Astrocyte of the cerebellum (primary cell): ENCODE measurements around the gene NCS1.
"Not testable (repeated sequence)": the region's sequence is repeated elsewhere in the genome, so short reads cannot be mapped to it uniquely, and the experiment has no call there.

Experiments used
- DNase-seq: peaks from one replicate; pipeline ENCODE4 v3.0.0-alpha.2; 2011; ENCODE audit warnings: low read depth
- H3K4me3 ChIP-seq: 2 replicates; pipeline ENCODE4 v1.5.1; 2011; ENCODE audit warnings: mild to moderate bottlenecking, low read depth, low read length, moderate library complexity
- in situ Hi-C: cut with HindIII; loops from 2 replicates; pipeline ENCODE4 v1.10.0; 2017; ENCODE audit warnings: low sequenced_read_pairs
- TF ChIP-seq, protein P1 (sequence below): IDR thresholded peaks from 2 replicates; pipeline ENCODE4 v1.5.1; 2012; ENCODE audit warnings: low read length, low read depth, moderate library complexity, mild to moderate bottlenecking; ENCODE audit errors: missing control alignments

The NCS1 gene

DNA sequence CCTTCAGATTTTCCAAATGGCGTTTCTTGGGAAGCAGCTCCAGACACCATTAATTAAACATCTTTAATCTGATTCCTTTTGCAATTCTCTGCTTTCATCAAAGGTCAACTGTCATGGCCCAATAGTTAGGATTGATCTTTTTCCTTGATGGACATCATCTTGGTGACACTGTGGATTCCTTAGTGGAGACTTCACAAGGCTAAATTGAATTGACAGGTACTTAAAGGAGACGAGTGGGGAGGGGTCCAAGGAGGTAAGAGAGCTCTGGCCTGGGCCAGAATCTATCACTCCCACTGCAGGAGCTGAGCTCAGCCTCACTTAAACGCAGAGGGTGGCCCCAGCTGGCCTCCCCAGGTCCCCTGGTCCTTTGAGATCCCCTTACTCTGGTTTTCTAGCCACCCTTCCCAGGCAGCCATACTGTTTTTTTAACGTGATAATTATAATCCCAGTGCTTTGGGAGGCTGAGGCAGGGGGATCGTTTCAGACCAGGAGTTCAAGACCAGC lies 83.5 kb downstream of the NCS1 start:
- no peak overlapping the region for H3K4me3 ChIP-seq
- DNase-seq: no peak
- TF ChIP-seq, protein P1, sequence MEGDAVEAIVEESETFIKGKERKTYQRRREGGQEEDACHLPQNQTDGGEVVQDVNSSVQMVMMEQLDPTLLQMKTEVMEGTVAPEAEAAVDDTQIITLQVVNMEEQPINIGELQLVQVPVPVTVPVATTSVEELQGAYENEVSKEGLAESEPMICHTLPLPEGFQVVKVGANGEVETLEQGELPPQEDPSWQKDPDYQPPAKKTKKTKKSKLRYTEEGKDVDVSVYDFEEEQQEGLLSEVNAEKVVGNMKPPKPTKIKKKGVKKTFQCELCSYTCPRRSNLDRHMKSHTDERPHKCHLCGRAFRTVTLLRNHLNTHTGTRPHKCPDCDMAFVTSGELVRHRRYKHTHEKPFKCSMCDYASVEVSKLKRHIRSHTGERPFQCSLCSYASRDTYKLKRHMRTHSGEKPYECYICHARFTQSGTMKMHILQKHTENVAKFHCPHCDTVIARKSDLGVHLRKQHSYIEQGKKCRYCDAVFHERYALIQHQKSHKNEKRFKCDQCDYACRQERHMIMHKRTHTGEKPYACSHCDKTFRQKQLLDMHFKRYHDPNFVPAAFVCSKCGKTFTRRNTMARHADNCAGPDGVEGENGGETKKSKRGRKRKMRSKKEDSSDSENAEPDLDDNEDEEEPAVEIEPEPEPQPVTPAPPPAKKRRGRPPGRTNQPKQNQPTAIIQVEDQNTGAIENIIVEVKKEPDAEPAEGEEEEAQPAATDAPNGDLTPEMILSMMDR: no peak
- in situ Hi-C loops: no loop called here

DNA sequence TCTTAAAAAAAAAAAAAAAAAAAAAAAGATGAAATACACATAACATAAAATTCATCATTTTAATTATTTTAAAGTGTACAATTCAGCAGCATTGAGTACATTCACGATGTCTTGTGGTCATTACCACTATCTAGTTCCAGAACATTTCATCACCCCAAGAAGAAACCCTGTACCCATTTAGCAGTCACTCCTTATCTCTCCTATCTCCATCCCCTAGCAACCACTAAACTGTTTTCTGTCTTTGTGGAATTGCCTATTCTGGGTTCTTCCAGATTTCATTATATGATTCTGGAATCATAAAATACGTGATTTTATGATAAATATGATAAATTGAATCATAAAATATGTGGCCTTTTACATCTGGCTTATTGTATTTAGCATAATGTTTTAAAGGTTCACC lies 84.4 kb downstream of the NCS1 start:
- in situ Hi-C loops: no loop called here
- no peak for DNase-seq
- no peak overlapping the region for H3K4me3 ChIP-seq
- TF ChIP-seq, protein P1: no peak

DNA sequence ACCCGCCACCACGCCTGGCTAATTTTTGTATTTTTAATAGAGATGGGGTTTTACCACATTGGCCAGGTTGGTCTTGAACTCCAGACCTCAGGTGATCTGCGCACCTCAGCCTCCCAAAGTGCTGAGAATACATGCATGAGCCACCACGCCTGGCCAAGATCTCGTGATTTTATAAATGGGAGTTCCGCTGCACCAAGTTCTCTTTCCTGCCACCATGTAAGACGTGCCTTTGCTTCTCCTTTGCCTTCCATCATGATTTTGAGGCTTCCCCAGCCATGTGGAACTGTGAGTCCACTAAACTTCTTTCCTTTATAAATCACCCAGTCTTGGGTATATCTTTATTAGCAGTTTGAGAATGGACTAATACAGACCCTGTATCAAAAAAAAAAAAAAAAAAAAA lies 85.9 kb downstream of the NCS1 start:
- H3K4me3 ChIP-seq, in situ Hi-C loops, DNase-seq: not testable (repeated sequence)

DNA sequence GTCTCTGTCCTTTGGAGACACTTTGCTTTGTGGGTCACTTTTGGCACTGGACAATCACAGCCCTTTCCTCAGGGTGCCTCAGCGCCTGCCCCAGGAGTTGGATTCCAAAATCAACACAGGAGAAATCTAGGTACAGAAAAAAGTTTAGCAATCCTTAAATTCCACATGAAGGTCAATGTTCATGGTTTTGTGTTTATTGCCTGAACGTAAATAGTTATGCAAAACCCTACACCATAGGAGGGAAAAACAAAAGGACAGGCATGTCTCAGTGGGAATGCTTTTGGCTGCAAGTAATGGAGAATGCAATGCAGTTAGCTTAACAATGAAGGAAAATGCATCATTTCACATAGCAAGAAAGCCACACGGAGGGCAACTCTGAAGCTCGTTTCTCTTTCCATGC lies 86.8 kb downstream of the NCS1 start:
- H3K4me3 ChIP-seq: no peak overlapping the region
- TF ChIP-seq, protein P1: no peak
- DNase-seq: peak; percentile 68
- in situ Hi-C loops: no loop called here

DNA sequence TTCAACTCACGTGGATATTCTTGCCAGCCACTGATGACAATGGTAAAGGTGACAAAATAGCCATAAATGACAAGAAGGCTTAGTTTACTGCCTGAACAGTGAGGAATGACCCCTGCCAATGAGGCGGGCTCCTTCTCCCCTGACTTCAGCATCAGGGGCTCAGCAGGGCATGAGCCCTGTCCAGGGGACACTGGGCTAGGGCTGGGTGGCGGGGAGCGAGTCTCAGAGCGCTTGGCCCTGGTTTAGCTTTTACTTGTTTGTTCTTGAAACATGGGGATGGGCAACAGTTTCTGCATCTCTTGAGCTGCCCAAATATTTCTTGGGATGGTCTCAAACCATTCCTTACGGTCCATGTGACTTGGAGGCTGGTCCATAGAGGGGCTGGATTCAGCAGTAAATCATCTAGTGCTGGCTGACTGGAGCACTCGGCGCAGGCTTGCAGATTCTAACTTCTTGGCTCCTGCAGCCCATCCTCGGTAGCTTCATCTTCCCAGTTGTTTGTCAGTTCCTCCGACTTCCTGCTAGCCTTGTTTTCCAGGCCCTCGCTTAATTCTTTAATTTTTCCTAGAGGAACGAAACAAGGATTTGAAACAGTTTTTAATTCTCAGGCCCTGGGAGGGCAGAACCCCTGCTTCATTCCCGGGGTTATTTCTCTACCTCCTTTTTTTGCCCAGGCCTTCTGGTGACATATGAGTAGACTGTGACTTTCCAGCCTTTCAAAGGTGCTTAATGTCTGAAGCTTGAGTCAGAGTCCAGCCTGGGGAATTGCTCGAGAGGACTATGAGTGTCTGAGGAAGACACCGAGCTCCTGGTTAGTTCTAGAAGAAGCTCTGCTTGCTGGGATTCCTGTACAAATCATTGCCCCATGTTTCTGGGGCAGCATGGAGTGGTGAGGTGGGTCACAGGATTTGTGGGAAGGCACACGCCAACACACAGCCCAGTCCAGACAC lies 88.9 kb downstream of the NCS1 start:
- in situ Hi-C loops: loop anchor here (5.0 kb wide), 1 partner anchor 66 kb away; no protein-coding TSS in a partner anchor
- TF ChIP-seq, protein P1: no peak
- no peak for DNase-seq
- H3K4me3 ChIP-seq: no peak overlapping the region

DNA sequence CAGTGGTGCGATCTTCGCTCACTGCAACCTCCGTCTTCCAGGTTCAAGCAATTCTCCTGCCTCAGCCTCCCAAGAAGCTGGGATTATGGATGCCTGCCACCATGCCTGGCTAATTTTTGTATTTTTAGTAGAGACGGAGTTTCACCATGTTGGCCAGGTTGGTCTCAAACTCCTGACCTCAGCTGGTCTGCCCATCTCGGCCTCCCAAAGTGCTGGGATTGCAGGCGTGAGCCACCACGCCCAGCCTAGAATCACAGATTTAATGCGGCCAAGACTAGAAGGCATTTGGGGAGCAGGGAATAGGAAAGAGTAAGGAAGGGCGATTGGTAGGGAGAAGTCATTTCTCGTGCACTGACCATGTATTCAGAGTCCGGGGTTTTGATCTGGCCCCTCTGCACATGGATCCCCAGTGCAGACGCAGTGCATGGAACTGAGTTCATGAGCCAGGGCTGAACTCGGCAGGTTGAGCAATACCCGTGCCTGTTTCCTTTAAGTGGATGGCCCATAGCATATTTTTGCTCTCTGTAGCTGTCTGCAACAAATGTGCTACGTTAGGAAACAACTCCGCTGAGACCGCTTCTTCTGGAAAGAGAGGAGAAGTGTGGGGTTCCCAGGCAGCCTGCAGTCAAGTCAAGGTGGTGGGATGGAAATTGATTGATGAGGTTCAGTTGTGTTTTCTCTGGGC lies 90.0 kb downstream of the NCS1 start:
- DNase-seq: no peak
- in situ Hi-C loops: loop anchor here (5.0 kb wide), 1 partner anchor 65 kb away; no protein-coding TSS in a partner anchor
- TF ChIP-seq, protein P1: no peak
- no peak overlapping the region for H3K4me3 ChIP-seq
